GM18861 (cell line): ENCODE data around the gene ELP5.
A peak's percentile ranks its signal among the peaks of the same experiment; 100 is the strongest.
"Not testable (repeated sequence)": the region's sequence is repeated elsewhere in the genome, so short reads cannot be mapped to it uniquely, and the experiment has no call there.

Experiments
- ATAC-seq: cut with Tn5 transposase; IDR thresholded peaks from one replicate; pipeline ENCODE4 v1.9.1; 2021; ENCODE audit not compliant: unreplicated experiment

Gene ELP5

DNA sequence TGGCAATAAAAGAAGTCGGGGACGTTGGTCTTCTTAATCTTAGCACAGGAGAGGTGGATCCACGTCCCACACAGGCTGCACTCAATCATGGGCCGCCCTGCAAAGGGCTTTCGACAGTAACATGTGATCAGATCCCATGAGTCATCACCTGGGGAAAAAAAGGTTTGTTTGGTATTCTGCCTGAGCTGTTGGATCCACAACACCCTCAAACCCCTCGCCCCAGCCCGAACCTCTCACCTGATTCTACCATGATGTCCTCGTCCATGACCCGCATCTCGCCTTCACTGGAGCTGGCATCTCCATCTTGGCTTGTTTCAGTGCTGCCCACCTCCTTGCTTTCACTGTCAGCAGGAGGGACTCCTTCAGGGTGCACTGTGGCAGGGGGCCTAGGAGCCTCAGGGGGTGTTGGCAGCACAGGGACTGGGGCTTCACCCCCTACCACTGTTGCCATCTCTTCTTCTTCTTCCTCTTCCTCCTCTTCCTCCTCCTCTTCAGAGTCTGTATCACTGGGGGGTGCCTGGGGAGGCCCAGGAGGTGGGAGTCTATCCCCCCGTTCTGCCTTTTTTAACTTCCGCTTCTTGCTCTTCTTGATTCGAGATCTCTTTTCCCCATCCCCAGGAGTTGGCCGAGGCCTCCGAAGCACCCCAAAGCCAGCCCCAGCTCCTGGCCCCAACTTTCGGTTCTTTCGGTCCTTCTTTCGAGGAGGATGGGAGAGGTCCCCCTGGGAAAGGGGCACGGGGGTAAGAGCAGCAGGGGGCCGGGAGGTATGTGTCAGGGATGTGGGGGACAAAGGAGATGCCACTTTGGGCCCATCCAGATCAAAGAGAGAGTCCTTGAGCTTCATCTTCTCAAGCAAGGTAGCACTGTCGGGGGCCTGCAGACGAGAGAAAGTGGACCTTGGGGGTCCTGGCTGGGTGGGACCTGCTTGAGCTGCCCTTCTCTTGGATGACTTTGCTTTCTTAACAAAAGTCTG is 16.0 kb upstream of the ELP5 start:
- ATAC-seq = no peak

DNA sequence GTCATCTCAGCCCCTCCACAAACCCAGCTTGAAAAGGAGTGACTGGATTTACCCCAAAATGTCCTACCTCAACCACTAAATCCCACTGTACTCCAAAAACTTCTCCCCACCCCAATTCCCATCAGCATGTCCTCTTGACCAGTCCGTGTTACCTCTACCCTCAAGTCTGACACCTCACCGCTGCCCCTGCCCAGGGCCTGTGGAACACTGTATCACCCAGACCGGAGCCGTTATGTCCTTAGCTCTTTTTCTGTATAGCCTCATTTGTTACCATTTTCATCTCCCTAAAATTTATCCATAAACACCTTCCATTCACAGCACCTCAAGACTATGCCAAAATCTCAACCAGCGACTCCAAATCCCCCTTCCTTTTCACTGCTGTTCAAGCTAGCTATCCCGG is 15.2 kb upstream of the ELP5 start:
- ATAC-seq = no peak

DNA sequence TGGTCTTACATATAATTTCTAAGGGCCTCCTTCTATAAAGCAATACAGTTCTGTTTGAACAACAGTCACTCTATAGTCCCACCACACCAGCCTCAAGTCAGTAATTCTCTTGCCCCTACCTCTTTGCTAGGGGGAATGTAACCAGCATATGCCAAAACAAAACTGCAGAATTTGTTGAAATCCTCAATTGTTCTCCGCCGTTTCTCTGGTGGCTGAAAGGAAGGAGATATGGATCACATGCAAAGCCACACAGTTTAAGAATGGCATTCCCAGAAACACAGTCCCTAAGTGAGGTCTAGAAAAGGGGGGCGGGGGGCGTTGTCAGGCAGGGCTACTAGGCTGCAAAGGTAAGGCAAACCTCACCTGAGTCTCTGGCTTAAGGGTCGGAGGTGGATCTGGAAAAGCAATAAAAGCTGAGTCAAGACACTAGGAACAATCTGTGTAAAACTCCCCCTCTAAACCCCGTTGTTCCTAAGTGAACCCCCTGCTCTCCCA is 14.7 kb upstream of the ELP5 start:
- ATAC-seq = no peak

DNA sequence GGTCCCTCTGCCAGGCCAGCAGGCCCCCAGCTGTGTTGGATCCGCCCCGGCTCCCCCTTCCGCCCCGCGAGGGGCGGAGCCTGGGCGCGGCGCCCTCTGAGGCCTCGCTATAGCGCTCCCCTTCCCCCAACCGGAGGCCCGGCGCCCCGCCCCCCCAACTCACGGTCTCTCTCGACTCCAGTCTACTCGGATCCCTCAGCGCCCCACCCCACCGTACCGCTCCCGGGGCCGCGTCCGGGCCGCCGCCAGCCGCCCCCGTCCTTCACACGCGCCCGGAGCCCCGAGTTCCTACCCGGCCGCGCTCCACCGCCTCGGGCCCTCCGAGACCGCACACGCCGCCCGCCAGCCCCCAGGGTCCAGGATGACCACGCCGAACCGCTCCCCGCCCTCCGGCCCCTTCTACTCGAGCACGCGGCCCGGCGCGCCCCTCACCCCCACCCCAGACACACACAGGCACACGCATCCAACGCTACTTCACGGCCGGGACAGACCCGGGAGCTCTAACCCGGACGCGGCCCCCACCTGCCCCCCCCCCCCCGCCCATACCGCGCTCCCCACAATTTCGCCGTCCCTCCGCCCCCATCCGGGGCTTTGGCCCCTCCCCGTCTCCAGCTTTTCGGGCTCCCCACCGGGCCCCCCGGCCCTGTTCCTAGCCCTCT is 14.1 kb upstream of the ELP5 start:
- no peak for ATAC-seq

DNA sequence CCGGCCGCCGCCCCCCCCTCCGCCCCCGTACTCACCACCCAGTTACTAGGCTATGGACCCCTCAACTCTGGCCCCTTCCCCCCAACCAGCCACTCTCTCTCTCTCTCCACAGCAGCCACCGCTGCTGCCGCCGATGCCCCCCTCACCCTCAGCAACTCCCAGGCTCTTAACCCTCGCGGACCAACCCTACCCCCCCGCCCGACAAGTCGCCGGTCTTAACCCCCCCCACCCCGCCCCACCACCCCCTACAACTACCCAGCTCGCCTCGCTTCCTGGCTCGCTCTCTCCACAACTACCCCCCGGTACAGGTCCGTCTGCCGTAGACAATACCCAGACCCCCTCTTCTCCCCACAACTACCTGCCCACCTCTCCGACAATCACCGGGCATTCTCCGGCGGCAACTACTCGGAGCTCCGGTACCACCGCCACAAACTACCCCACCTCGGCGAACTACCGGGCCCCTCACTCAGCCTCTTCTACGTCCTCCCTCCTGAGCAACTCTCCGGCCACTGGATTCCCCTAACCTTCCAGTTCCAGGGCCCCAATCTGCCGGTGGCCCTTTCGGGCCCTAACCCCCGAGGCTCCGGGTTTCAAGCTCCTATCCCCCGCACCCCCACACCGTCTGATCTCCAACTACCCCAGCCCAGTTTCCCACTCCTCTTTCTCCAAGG is 13.5 kb upstream of the ELP5 start:
- ATAC-seq = no peak

DNA sequence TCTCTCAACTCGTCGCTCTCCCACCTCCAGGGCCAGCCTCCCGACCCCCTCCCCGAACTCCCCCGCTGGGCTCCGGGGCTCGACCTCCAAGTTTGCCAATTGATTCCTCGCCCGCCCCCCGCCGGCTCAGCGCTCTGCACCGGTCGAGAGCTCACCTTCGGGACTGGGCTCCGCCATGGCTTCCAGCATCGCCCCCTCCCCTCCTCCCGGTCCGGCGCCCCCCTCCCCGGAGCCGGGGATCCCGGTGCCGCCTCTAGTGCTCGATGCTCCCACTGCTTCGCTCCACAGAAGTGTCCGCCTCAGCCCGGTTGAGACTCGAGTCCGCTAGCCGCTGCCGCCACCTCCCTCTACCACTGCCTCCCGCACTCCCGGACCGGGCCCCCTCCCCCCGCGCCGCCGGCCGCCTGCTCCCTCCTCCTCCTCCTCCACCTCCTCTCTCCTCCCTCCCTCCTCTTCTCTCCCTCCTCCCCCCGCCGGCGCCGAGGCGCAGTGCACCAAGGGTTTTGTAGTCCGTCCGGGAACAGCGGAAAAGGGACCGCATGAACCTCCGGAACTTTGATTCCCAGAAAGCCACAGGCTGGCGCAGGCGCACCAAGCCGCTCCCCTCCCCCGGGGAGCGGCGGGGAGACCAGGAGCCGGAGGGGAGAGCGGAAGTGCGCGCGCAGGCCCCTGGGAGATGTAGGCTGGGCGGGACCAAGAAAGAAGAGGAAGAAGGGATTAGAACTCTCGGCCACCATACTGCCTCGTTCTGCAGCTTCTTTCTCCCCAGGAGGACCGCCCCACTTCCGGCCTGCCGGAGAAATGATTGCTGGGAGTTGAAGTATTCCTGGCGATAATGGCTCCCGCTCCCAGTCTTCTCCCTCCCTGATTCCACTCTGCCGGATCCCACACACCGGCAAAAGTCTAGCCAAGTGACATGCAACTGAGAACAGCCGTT is 12.7 kb upstream of the ELP5 start, which contains the start of gene PHF23:
Gene PHF23, minus strand, starts transcription at position 367 of the 937 bp plus-strand sequence. Its CDS starts 178 bp downstream, at position 189.
- peak; percentile 36 for ATAC-seq

DNA sequence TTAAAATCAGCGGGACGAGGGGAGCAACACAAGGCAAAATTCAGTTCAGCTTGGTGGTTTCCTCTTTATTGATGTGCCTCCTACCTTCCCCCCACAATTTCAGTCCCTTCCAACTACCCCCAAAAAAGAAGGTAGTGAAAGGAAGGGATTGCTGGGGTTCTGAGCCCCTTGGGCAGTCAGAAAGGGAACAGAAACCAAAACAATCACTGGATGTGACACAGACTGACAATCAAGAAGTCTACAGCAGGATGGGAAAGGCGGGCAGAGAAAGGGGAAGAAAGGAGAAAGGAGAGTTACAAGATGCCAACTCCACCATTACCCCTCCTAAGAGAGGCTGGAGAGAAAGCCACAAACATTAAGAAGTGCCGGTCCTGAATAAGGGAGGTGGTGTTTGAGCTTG is 11.6 kb upstream of the ELP5 start:
- ATAC-seq = no peak

DNA sequence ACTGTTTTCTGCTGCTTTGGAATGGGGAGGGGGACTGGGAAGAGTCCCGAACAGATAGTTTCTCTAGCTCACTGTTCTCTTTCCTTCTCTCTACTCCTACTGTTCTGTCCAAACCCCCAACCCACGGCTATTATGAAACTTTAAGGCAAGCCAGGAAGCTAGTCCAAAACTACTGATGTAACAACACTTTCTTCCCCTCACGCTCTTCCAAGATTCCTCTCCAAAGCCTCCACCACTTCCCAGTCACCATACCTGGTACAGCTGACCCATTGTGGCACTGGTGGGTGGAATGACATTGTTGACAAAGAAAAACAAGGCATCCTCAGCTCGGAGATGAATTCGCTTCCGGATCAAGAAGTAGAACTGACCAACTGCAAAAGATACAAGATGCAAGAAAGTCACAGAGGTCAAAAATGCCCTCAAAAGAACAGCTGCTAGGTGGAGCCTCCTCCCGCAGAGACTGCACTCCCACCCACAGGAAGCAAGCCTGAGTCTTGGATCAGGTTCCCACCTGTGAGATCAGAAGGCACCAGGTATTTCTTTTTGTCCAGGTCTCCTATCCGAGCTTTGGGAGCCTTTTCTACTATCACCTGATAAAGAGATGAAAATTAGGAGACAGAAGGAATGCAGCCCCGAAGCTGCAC is 10.8 kb upstream of the ELP5 start:
- ATAC-seq = no peak

DNA sequence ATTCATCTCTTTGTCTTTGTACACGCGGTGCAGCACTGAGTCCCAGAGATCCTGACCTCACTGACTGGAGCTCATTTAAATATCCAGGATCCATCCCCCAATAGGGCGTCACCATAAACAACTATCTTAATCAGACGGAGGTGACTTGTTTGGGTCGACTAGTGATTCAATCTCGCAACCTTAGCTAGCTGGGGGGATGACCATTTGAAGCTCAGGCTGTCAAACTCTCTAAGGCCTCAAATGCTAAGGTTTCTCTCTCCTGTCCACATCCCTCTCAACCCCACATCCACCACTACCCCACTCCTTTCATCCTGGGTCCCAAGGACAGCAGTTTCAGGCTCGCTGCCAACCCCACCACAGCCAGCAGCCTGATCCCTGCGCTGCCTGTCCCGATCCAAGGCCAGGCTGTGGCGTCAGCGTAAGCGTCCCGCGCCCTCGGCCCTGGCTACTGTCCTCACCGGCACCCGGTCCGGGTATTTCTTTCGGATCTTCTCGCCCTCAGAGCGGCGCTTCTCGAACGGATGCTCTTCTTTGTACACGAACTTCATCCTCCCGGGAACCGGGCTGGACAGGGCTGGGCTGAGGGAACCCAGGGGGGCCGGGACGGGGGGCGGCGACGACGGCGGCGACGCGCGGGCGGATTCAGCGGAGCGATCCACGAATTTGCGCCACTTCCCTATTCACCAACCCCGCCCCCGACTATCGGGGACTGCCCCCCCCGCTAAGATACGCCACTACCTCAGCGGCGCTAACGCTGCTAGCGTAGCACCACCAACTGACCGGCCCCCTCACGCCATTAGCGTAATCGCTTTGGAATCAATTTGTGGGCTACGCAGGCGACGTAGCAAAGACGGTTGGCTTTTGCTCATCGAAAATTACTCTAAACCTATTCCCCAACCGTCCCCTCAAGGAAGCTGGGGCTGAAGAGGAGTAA is 10.0 kb upstream of the ELP5 start, which contains the start of gene GABARAP:
Gene GABARAP, minus strand, starts transcription at position 667 of the 934 bp plus-strand sequence. Its CDS starts 119 bp downstream, at position 548.
- ATAC-seq = peak; percentile 28

DNA sequence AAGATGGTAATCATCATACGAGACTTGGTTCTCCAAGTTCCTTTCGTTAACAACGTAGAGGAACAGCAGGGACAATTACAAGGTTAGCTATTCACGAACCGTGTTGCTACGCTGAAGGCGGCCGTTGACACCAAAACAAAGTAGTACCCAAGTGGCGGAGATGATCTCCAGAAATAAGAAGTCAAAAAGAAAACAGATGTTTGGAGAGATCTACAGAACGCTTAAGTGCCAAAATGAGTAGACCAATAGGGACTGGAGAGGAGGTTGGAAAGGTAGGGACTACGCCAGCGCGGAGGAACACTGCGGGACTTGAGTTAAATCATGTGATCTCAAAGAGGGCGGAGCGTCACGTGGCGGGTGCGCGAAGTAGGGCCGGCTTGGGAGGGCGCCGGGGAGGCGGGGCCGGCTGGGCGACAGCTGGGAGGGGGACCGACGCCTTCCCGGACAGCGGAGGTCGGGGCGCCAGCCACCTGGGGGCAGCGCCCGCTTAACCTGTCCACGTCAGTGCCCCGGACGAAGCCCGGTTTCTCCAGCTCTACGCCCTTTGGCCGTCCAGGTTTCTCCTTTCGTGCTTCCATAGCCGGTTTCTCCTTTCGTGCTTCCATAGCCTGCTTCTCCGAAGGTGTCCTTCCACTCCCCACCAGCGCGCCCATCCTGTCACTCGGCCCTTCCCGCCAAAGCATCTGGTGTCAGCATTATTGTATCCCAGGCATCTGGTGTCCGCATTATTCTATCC is 9.1 kb upstream of the ELP5 start:
- peak; percentile 41 for ATAC-seq

DNA sequence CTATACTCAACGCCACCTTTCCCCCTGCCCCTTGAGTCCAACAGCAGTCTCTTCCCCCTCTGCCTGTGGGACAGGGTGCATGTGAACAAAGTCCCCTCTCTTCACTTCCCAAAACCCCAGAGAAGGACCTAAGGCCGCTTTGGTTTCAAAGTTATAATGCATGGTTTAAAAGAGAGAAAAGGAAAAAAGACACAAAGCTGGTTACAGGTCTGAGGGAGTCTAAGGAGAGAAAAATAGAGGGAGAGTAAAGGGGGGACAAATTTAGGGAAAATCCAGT is 8.6 kb upstream of the ELP5 start:
- no peak for ATAC-seq

DNA sequence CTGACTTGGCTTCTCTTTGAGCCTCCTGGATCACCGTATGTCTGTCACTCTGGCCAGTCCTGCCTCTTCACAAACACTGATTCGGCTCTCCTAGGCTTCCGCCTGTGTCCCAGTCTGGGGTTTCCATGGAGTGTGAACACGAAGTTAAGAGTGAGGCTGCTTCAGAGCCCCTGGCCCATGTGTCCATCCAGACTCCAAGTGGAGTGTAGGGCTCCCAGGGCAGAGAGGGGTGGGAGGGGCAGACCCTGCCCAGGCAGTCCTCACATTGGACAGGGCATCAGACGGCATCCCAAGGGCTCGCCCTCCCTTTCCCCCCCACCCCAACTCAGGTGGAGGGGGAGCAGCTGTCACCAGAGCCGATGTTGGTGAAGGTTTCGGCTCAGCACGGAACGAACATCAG is 8.2 kb upstream of the ELP5 start:
- ATAC-seq = not testable (repeated sequence)

DNA sequence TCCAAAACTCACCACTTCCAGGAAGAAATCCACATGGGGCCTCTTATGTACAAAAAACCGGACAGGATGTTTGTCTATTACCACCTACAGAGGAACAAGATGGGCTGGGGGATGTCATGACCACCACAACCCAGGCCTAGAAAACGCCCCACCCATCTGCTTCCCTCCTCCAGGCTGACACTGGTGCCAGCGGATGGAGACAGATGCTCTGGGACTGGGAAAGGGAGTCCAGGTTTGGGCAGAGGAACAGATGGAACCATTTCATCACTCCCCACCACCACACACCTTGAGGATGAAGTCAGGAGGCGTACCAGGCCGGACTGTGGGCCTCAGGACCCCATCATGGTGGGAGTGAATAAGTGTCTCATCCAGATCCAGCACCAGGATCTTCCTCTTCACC is 5.2 kb upstream of the ELP5 start:
- ATAC-seq = no peak

DNA sequence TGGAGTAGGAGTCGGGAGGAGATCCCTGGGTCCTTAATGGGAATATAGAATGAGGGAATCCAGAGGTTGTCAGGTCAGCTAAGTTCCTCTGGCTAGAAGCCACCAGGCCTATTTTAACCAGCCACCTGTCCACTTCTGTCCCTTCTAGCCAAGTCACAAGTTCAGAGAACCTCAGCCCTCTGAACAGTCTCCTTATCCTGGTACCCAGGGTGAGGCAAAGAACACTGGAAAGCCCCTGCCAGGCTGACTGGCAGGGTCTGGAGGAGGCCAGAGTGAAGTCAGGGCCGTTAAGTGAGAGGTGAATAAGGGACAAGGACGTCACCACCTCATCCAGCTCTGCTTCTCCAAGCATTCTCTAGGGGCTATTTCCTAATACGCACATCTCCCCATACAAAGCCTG is 3.2 kb upstream of the ELP5 start:
- no peak for ATAC-seq

DNA sequence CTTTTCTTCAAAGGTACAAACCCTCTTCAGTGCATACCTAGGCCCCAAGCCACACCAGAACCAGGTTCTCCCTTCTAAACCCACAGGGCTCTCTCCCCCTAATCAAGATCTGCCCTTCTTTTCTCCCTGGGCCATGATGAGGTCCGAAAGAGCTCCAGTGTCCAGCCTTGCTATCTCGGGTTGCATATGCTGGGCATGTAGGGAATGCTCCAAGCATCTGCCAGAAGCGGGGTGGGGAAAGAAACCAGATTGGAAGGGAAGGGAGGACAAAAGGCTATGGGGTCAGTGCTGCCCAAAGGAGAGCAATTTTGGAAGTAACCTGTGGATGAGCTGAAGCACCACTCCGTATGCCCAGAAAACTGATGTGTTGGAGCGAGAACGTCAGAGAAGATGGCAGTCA is 2.8 kb upstream of the ELP5 start:
- no peak for ATAC-seq

DNA sequence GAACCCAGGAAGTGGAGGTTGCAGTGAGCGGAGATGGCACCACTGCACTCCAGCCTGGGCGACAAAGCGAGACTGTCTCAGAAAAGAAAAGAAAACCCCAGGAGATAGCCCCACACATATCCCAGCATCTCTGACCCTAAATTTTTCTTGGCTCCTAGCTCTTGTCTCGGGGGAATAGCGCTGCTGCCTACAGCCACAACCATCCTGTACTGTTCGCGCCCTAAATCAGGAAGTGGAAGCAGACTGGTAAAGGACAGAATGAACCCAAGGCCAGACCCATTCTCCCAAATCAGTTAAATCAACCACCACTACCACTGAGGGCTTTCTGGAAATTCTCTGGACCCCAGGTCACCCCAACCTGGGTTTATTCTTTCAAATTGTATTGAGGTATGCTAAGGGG is 2.2 kb upstream of the ELP5 start:
- no peak for ATAC-seq

DNA sequence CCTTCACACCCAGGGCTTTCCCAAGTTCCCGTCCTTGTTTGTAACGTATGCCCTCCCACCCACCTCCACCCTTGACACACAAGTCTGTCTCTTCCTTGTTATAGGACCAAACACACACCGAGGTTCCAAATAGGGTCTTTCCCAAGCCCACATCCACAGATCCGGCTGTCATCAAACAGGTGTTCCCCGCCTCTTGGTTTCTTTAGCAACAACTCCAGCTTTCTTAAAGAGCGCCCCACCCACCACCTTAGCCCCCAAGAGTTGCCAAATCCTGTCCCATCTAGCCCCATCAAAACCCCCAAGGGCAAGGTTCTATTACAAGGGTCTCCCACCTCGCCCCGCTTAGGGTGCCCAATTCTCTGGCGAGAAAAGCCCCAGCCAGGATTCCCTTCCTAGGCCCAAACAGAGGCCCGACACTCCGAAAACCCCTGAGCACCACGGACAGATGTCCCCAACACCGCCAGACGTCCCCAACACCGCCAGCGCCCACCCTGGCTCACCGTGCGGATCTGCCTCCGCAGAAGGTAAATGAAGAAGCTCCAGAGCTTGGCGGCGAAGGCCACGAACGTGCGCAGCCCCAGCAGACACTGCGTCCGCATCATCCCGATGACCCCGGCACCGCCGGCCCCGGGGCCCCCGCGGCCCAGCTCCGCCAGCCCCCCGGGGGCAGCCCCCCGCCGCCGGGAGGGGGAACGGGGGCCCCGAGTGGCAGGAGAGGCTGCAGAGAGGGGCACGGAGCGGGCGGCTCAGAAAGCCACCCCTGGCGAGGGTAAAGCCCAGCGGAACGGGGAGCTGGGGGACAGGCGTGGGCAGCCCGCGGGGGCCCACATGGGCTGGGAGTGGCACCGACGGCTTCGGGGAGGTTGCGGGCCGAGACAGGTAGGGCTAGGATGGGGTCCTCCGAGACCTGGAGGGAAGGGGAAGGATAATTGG is 1.1 kb upstream of the ELP5 start:
- ATAC-seq = no peak
